Thyroid gland (tissue), 4 donors: ENCODE data around the gene DGKB. TPM values are rescaled to one million over a fixed set of nuclear protein-coding genes. Genes with fewer than 3 reads are reported as not detected.

Experiments used
- DNase-seq, 2 donors: peaks; one replicate each; pipeline ENCODE4 v3.0.0-alpha.2; 2019
- H3K27ac ChIP-seq, 3 donors: fragments of 200-600 bp; sonication (generic); 1 replicate in 2 of 3; 2 replicates in 1 of 3; pipeline ENCODE4 v1.5.1; 2016 to 2019; ENCODE audit warnings: mild to moderate bottlenecking in 1 of 3, moderate library complexity in 1 of 3
- H3K27me3 ChIP-seq: fragments of 200-600 bp; sonication (generic); one replicate; pipeline ENCODE4 v1.5.1; 2019
- H3K36me3 ChIP-seq, 2 donors: fragments of 200-600 bp; sonication (generic); one replicate each; pipeline ENCODE4 v1.5.1; 2016 to 2019
- H3K4me1 ChIP-seq, 2 donors: fragments of 200-600 bp; sonication (generic); one replicate each; pipeline ENCODE4 v1.5.1; 2017 to 2019
- H3K4me3 ChIP-seq, 3 donors: fragments of 200-600 bp; sonication (generic); replicated peaks in 1 of 3; 1 replicate in 2 of 3; 2 replicates in 1 of 3; pipeline ENCODE4 v1.5.1; 2016; ENCODE audit warnings: mild to moderate bottlenecking in 1 of 3
- H3K9me3 ChIP-seq: fragments of 200-600 bp; sonication (generic); one replicate; pipeline ENCODE4 v1.5.1; 2017
- CTCF ChIP-seq, 6 experiments: fragments of 200-600 bp in 3 of 6; fragments of 450-650 bp in 3 of 6; sonication (generic) in 3 of 6; IDR thresholded peaks; one replicate each; pipeline ENCODE4 v1.5.1; 2016 to 2019; ENCODE audit warnings: antibody characterized with exemption in 6 of 6, mild to moderate bottlenecking in 2 of 6, inconsistent platforms in 1 of 6, moderate library complexity in 1 of 6
- POLR2A ChIP-seq, 2 donors: fragments of 450-650 bp; IDR thresholded peaks; one replicate each; pipeline ENCODE4 v1.6.1; 2017; ENCODE audit warnings: antibody characterized with exemption in 2 of 2, mild to moderate bottlenecking in 2 of 2, moderate library complexity in 1 of 2
- WGBS, 2 donors: methylation state at CpG; one replicate each; pipeline ENCODE4 v1.1.5; 2017; 5-methylcytosine and 5-hydroxymethylcytosine counted together
- intact Hi-C: fragments of 100-400 bp; cut with DNase I; formaldehyde crosslinking; loops from one replicate; pipeline ENCODE4 v1.15.1; 2023
- total RNA-seq, 4 donors: library from RNA; depleted of rRNA; stranded (reverse); fragments of >200 nt; gene quantifications; one replicate each; pipeline ENCODE4 v1.2.3, GENCODE V29; 2016

Gene DGKB
- total RNA-seq, 4 donors from 2014 or later: 0.11 to 2.1 (median 0.49) TPM; not detected in 1

GRCh38 chr7:14871880-14872279 is 30.7 kb downstream of the DGKB start:
- TF ChIP-seq CTCF (IDR thresholded peaks at IDR 0.05) (no peak), POLR2A (IDR thresholded peaks at IDR 0.05) (no peak)
- WGBS, 2 donors: 84 to 94% methylated on average over 6 of the region's 6 CpGs
- no peak overlapping the region for H3K27ac ChIP-seq
- H3K4me1 ChIP-seq: no peaks in the 10 kb centered on the region
- no peaks in the 10 kb centered on the region for H3K27me3 ChIP-seq
- no peaks in the 10 kb centered on the region for H3K9me3 ChIP-seq
- H3K4me3 ChIP-seq: no peak overlapping the region
- no peaks in the 10 kb centered on the region for H3K36me3 ChIP-seq
- no peak for DNase-seq
- intact Hi-C loops: no loop called here

- Histone ChIP-seq H3K27me3 (no peaks in the 10 kb centered on the region), H3K36me3 (no peaks in the 10 kb centered on the region), H3K4me1 (no peaks in the 10 kb centered on the region), H3K4me3 (no peak overlapping the region), H3K9me3 (no peaks in the 10 kb centered on the region), H3K27ac (no peak overlapping the region)
- intact Hi-C loops: no loop called here
- TF ChIP-seq CTCF (IDR thresholded peaks at IDR 0.05) (no peak), POLR2A (IDR thresholded peaks at IDR 0.05) (no peak)
- no peak for DNase-seq
- WGBS, 2 donors: 87 to 94% methylated on average over 11 of the region's 11 CpGs
Measured at GRCh38 chr7:14870394-14870793, 32.2 kb downstream of the DGKB start.

- H3K27ac ChIP-seq: no peak overlapping the region
- intact Hi-C loops: no loop called here
Measured at GRCh38 chr7:14868937-14869336, 33.6 kb downstream of the DGKB start.

GRCh38 chr7:14861456-14861855 is 41.1 kb downstream of the DGKB start:
- intact Hi-C loops: no loop called here

More at GRCh38 chr7:14868937-14869336, 33.6 kb downstream of the DGKB start:
- no peaks in the 10 kb centered on the region for H3K27me3 ChIP-seq
- DNase-seq: no peak
- no peak overlapping the region for H3K4me3 ChIP-seq
- H3K4me1 ChIP-seq: no peaks in the 10 kb centered on the region
- H3K9me3 ChIP-seq: no peaks in the 10 kb centered on the region
- TF ChIP-seq POLR2A (IDR thresholded peaks at IDR 0.05) (no peak), CTCF (IDR thresholded peaks at IDR 0.05) (no peak)
- no peaks in the 10 kb centered on the region for H3K36me3 ChIP-seq

GRCh38 chr7:14859267-14859666 is 43.3 kb downstream of the DGKB start:
- intact Hi-C loops: no loop called here
- no peaks in the 10 kb centered on the region for H3K9me3 ChIP-seq
- no peaks in the 10 kb centered on the region for H3K4me1 ChIP-seq
- no peak for TF ChIP-seq POLR2A (IDR thresholded peaks at IDR 0.05)
- DNase-seq: no peak
- WGBS, 2 donors: 65 to 71% methylated on average over 2 of the region's 2 CpGs
- no peak overlapping the region for H3K4me3 ChIP-seq
- H3K27me3 ChIP-seq: no peaks in the 10 kb centered on the region
- no peaks in the 10 kb centered on the region for H3K36me3 ChIP-seq
- no peak overlapping the region for H3K27ac ChIP-seq

More at GRCh38 chr7:14861456-14861855, 41.1 kb downstream of the DGKB start:
- WGBS, 2 donors: 91 to 93% methylated on average over 1 of the region's 1 CpG
- TF ChIP-seq CTCF (IDR thresholded peaks at IDR 0.05): no peak
- TF ChIP-seq POLR2A (IDR thresholded peaks at IDR 0.05): no peak
- Histone ChIP-seq H3K27me3 (no peaks in the 10 kb centered on the region), H3K9me3 (no peaks in the 10 kb centered on the region), H3K36me3 (no peaks in the 10 kb centered on the region), H3K4me1 (no peaks in the 10 kb centered on the region), H3K4me3 (no peak overlapping the region), H3K27ac (no peak overlapping the region)
- no peak for DNase-seq

GRCh38 chr7:14858866-14859265 is 43.7 kb downstream of the DGKB start:
- no peaks in the 10 kb centered on the region for H3K4me1 ChIP-seq

More at GRCh38 chr7:14858866-14859265, 43.7 kb downstream of the DGKB start:
- Histone ChIP-seq H3K27me3 (no peaks in the 10 kb centered on the region), H3K4me3 (no peak overlapping the region), H3K9me3 (no peaks in the 10 kb centered on the region), H3K27ac (no peak overlapping the region), H3K36me3 (no peaks in the 10 kb centered on the region)
- TF ChIP-seq POLR2A (IDR thresholded peaks at IDR 0.05): no peak
- TF ChIP-seq CTCF (IDR thresholded peaks at IDR 0.05): no peak
- WGBS, 2 donors: 78 to 86% methylated on average over 2 of the region's 2 CpGs
- no peak for DNase-seq
- intact Hi-C loops: no loop called here
